SK-N-MC (cell line): ENCODE results near the gene ELFN1.

Experiments
- EZH2 ChIP-seq: fragments of 200-600 bp; sonication (generic); IDR thresholded peaks from one replicate; pipeline ENCODE4 v1.6.1; 2017; ENCODE audit warnings: antibody characterized with exemption
- FOXP2 ChIP-seq: optimal IDR thresholded peaks from 2 replicates; pipeline ENCODE3; 2011; ENCODE audit warnings: mild to moderate bottlenecking, moderate library complexity; ENCODE audit not compliant: insufficient read depth; ENCODE audit errors: extremely low read length, control extremely low read depth
- POLR2AphosphoS5 ChIP-seq: IDR thresholded peaks from 2 replicates; pipeline ENCODE4 v1.6.1; 2012; ENCODE audit warnings: mild to moderate bottlenecking, low read depth, low read length, borderline replicate concordance

DNA sequence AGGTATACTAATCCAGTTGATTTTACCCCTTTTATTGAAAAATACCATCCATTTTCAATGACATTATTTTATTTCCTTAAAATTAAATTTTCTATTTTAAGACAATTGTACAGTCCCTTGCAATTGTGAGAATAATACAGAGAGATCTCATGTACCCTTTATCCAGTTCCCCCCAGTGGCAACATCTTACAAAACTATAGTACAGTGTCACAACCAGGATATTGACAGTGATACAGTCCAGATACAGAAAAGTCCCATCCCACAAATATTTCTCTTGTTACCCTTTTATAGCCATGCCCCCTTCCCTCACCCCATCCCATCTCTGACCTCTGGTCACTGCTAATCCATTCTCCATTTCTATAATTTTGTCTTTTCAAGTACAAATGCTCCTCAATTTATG is 18.5 kb downstream of the ELFN1 start:
- TF ChIP-seq POLR2AphosphoS5 (no peak), EZH2 (no peak), FOXP2 (no peak)
